ENCODE results near the gene SKIL.

Gene SKIL

GRCh38 chr3:170437696-170438407 is 80.3 kb downstream of the SKIL start:
- DNase-seq (ENCODE audit: low read depth): no peak

GRCh38 chr3:170438836-170439235 is 81.3 kb downstream of the SKIL start:
- no peak for DNase-seq (ENCODE audit: low read depth)

GRCh38 chr3:170440344-170440743 is 82.8 kb downstream of the SKIL start:
- no peak for DNase-seq (ENCODE audit: low read depth)

- no peak for DNase-seq (ENCODE audit: low read depth)
Measured at GRCh38 chr3:170441412-170441811, 83.9 kb downstream of the SKIL start.

DNA sequence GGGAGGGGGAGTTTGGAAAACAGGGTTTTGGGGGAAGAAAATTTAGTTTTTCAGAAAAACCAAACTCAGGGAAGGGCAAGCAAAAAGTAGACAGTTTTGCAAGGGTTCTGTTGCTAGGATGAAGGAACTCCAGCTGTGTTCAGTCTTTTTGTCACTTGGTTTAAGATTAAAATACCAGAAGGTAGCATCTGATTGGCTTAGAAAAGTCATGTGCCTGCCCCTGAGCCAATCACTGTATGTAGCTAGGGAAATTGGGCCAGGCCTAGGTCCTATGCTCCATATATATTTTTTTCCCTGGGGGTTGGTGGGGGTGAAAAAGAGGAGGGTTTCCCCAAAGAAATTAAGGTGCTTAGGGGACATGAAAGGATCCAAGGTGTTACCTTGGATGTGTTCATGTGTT is 85.4 kb downstream of the SKIL start:
- no peak for DNase-seq (ENCODE audit: low read depth)

GRCh38 chr3:170443457-170443856 is 85.9 kb downstream of the SKIL start:
- no peak for DNase-seq (ENCODE audit: low read depth)
